GM21528 (cell line): ENCODE results near the gene ABI3BP.

Experiments
- ATAC-seq: cut with Tn5 transposase; IDR thresholded peaks from one replicate; pipeline ENCODE4 v1.9.1; 2021; ENCODE audit warnings: mild to moderate bottlenecking, moderate library complexity; ENCODE audit not compliant: unreplicated experiment, low FRiP score

ABI3BP gene

DNA sequence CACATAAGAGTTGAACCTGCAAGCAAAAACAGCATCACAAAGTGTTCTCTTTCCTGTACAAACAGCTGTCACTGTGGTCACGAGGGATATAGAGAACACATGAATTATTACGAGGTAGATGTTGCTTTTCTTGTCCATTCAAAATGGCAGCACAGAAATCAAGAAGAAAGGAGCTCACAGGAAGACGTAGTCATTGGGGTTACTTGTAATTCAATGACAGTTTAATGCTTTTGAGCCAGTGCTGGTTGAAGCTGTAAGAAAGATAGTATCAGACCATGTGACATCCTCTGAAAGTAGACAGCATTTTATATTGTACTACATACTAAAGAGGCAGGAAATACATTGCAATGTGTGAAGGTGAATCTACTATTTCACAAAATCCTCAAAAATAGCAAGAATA lies 140.4 kb downstream of the ABI3BP start:
- ATAC-seq = no peak

DNA sequence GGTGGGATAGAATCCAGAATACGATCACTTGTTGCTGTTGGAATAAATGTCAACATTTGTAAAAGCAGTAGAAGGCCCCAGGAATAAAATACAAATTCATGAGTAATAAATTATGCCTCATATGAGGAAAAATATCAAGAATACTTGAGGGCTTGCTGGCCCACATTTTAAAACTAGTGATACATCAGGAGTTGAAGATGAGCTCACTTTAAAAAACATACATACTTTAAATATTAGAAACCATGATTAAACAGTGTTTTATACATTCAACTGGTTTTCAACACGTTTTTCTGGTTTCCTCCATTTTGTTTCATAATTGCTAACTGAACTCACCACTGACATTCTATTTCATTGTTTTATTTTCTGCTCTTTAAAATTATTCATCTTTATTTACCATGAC lies 142.5 kb downstream of the ABI3BP start:
- ATAC-seq = no peak

DNA sequence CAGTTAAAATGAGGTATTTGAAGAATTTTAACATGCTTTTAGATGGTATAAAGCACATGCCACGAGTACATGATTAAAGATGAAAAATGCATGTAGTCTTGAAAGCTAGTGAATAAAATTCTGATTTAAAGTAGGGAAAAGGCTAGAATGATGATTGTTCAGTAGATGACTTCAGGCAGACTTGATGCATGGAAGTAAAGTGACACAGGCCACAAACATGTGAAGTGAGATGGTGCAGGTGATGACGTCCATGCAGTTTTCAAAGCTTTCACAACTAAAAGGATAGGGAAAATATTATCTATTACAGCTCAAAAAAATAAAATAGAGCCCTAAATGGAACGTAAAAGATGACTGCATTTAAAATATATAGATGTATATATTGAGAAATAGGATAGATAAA lies 143.1 kb downstream of the ABI3BP start:
- no peak for ATAC-seq

DNA sequence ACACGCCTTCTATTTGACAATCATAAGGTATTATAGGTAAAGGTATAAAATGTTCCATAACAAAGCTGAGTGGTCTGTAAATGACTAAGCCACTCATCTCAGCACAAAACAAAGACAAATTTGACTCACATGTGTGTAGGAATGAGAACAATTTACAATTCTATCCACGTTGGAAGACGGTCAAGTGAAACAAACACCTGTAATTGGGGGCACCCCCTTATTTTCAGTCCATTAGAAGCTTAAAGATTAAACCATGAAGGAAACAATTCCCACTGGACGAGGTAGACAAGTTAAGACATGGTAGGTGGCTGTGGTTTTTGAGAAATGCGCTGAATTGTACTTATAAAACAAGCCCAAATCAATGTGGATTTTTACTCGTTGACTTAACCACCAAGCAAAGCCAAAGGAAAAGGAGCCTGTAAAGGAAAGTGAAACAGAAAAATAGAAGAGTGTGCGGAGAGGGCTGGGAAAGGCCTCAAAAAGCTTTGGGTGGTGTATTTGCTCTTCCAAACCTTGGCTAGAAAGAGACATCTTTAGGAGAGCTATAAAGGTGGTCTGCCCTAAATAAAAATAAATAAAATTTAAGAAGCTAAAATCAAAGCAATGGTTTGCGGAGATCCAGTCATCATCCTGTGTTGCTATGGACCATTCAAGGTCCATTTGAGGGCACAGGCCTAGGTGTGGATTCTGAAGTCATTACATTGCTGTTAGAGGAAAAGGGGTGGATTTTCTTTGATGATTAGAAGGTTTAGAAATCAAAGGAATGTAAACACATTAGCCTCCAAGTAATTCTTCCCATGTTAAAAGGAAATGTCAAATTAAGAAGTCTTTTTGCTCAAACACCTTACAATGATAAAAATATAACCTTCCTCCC lies 148.9 kb downstream of the ABI3BP start:
- no peak for ATAC-seq

DNA sequence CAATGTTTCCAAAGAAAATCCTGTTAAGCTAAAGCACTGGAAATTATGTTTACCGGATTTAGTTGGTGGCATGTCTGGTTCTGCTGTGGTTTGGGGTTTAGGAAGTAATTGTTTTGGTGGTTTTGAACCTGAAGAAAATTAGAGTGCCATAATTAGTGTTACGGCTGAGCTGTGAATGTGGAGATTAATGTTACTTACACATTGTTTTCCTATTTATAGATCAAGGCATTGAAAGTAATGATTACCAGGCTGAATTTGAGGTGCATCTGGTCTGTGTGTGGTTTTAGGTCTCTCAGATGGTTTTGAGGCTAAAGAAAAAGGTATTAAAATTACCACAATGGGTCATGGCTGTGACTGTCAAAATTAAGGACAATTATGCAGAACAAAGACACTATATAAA lies 155.1 kb downstream of the ABI3BP start:
- ATAC-seq = no peak

DNA sequence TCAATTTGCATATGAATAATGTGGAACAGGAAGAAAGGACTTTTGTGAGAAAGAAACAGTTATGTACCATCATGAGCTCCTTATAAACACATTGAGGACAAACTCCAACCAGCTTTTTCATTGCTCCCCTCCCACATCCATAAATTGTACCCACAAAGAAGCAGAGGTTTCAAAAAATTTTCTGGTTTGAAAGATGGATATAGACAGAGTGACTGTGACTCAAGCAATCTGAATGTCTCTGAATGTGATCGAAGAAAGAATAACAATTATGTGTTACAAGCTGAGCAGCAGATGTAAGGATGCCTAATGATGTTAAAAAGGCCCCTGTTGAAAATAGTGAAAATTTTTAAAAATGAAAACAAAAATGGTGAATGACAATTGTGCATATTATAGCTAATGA lies 156.6 kb downstream of the ABI3BP start:
- ATAC-seq = no peak

DNA sequence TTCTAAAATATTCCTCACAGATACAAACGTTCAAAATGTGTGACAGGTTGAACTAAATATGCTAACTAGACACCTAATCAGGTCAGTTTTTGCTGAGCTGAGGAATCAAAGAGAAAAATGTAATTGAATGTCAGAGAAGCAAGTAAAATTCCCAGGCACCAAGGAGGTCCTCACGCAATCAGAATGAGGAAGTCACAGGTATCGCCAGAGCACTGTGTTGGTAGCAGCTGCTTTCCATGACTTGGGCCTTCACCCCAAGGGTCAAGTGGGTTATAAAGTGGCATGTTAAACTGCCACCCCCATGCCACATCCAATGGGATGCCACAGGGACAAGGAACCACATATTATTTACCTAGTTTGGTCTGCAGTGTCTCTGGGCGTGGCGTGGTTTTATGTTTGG lies 158.9 kb downstream of the ABI3BP start:
- ATAC-seq = no peak

DNA sequence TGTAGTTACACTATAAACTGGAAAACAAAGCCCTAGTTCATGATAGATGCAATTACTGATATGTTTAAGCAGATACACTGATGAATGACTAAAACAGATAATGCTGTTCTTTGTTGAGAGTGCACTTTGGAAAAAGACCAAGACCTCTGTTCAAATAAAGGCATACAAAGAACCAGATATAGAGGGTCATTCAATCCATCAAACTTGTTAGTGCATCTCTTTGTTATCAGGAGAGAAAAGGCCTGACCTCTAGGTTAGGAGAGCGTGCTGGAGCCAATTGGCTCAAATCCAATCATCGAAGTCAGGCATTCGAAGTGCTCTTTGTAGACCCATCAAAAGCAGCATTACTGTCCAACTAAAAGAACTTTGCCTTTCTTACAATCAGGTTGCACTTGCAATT lies 159.7 kb downstream of the ABI3BP start:
- ATAC-seq = no peak

DNA sequence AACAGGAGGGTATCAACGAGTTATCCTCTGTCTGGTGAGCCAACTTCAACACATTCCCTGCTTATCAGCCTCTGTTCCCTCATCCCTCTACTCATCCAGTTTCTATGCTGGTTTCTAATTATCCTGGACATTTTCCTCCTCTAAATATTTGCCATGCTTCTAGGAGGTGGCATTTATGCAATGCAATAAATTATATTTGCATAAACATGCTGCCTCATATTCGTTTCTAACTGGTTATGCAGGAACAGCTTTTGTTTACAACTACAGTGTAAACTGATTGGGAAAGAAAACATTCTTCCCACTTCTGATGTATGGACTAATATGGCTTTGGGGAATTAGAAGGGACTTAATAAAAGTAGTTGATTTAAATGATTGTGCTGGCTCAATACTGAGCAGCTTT lies 161.6 kb downstream of the ABI3BP start:
- no peak for ATAC-seq

DNA sequence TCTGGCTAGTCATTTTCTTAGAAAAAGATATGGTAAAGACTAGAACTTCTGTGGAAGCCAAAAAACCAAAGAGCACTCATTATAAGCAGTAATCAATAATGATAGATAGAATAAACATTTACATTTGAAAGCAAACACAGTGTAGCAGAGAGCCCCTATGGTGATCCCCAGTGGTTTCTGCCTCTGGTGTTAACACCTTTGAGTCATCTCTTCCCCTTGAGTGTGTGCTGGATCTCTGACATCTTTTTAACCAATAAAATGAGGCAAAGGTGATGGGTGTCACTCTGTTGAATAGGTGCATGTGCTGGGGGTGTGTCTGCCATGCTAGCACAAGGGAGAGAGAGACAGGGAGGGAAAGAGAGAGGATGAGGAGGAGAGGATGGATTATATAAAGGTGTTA lies 162.3 kb downstream of the ABI3BP start:
- no peak for ATAC-seq

DNA sequence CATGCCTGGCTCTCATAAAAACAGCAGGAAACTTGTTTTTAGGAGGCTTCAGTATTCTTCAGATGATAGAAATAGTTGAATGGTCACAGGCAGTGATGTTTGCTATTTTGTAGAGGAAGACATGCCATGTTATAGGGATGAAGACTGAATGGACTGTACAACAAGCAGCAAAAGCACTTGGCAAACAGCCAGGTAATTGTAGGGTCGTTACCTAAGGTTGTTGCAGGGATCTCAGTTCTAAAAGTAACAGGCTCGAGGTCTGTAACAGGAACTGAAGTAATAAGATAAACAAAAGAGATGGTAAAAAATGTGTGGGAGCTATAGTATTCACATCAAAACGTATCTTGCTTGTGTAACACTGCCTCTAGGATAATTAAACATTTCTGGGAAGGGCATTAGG lies 167.6 kb downstream of the ABI3BP start:
- no peak for ATAC-seq

DNA sequence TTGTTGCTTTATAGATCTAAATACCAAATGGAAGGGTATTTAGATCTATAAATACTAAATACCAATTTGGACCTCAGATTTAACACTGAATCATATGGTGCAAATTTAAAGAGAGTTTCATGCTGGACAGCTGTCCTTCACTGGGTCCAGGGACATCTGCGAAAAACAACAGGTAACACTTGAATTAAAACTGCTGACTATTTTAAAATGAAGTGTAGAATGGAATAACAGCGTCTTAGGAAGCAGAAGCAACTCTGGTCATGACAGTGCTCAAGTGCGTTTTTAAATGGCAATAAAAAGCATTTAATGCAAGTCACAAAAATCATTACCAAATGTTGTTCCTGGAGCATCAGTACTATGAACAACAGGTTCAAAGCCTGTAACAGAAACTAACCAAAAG lies 177.6 kb downstream of the ABI3BP start:
- ATAC-seq = no peak

DNA sequence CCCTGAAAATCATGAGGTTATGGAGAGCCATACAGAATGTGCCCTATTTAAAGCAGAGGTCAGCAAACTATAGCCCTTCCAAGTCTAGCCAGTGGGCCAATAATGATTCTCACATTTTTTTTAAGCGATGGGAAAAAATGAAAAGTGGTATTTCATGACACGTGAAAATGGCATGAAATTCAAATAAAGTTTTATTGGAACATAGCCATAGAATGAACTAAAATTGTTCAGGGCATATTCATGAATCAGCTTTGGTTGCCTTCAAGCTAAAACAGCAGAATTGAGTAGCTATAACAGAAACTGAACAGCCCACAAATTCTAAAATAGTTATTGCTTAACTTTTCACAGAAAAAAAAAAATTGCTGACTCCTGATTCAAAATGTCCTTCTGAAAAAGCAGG lies 179.4 kb downstream of the ABI3BP start:
- ATAC-seq = no peak

DNA sequence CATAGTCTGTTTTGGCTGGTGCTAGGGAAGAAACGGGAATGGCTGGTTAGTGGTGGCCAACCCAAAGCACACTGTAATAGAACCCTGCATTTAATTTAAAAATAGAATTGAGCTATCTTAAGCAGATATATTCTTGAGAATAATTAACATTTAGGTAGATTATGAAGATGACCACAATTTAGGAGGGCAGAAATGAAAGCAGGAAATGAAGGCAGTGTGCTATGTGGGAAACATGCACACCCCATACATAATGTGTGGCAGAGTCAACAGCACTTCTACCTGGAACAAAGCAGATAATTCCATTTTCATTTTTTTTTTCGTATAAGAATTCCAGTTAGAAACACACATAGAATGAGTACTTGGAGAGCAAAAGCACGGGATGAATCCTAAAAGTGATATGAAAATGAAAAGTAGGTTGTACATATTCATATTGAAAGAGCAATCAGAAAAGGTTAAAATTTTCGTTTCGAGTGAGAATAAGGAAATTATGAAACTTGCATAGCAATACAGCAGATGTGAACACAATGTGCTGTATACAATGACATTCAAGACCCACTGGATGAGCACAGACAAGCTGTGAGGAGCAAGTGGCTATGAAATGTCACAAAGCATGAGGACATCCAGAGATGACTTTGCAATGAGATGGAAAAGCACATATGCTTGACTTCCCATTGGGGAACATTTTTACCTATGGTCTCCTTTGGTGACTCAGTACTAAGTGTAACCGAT lies 181.3 kb downstream of the ABI3BP start:
- ATAC-seq = no peak

DNA sequence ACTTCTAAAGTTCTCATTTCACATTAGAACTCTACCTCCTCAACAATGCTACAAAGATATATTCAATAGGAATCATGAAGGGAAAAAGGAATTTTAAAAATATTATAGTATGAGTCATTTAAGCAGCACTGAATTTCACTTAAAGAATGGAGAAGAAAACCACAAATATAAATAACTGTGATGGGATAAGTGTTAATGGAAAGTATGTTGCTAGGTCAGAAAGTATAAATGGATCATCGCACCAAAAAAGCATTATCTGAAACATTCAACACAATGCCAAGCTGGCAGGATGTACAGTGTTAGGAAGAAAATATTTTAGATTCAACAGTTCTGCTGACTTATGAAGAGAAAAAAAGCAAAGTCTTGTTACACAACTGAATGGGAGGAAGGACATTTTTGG lies 182.6 kb downstream of the ABI3BP start:
- ATAC-seq = no peak

DNA sequence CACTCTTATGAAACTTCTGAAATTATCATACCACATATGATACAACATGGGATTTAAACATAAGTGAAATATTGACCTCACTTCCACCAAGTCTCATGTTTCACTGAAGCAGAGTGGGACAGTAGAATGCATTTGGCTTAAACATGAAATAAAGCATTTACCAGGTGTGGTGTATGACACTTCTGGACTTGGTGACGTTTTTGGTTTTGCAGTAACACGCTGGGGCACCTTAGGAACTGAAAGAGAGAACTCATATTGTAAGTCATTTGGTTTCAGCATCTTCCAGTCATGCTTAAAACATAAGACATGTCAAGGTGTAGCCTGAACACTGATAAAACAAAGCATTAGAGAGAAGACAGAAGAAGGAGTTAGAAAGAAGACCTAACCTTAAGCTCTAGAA lies 188.6 kb downstream of the ABI3BP start:
- no peak for ATAC-seq

DNA sequence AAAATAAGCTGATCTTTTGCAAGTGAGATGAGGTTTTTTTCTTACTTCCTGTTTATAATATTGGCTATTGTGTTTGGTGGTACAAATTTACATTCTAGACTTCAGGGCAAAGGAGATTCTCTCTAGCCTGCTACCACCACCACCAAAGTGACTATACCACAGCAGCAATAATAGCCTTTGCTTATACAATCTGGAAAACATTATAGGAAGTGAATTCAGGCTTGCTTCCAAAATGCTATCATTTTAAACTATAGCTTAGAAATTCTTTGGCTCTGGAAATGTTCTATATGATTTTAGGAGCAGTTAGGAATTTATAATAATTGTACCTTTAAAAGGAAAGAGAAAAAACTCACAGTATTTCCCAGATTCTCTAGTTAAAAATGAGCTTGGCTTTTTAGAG lies 189.5 kb downstream of the ABI3BP start:
- no peak for ATAC-seq

DNA sequence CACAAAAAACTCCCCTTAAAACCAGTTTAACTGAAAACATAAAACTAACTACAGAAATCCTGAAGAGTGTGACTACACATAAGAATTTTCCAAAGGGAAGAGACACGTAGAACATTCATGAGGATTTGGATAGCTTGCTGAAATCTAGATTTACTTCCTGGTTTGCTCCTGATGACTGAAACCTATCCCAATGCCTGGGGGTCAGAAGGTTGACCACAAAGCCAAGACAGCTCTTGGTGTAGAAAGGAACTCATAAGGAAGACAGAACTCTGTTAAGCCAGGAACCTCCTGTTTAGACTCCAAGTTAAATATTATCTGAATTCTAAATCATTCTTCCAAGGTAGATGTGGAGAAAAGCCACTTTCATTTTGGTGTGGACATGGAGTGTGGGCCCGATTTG lies 191.1 kb downstream of the ABI3BP start:
- no peak for ATAC-seq

DNA sequence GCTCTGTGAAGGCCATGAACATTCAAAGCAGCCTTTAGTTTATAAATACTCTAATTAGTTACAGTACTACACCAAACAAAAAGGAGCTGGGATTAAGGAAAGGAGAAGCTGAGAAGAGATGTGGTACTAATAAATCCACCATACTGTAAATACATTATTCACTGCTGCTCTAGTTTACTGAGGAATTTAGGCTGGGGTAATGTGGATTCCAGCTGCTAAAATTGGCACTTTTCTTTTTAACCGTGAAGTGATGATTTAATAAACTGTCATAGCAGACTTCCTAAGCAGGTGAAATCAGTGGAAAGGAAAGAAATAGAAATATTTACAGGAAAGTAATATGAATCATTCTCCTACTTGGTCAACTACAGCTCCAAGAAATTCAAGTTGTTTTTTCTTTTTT lies 195.2 kb downstream of the ABI3BP start:
- ATAC-seq = no peak

DNA sequence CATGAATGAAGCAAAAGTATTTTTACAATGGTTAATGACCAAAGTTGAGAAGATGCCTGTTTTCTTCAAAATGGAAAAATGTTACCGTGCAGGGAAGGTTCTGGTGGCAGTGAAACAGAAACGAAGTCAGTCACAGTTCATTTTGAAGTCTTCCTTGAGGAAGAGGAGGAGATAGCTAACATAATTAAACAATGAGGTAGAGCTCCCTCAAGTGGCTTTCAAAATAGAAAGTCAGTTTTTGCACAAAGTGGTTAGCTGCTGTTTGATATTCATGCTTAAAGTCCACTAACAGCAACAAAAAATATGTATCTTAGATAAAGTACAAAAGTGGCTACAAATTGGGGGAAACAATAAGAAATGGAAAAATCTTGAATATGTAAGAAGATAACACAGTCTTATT lies 196.7 kb downstream of the ABI3BP start:
- ATAC-seq = no peak

DNA sequence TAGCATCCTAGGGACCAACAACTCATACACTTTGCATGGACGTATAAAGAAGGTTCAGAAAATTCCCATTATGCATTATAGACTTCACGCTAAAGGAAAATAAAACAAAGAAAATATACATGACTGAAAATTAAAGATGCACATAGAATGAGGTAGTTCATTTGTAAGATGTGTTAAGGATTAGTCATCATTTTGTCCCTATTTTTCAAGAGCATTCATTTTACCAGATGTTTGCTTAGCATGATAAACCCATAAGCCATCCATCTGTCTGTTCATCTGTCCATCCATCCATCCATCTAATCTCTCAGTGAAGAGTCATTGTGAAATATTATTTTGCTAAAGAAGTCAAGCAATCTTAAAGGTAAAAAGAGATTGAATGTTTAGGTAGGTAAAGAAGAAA lies 203.6 kb downstream of the ABI3BP start:
- no peak for ATAC-seq

DNA sequence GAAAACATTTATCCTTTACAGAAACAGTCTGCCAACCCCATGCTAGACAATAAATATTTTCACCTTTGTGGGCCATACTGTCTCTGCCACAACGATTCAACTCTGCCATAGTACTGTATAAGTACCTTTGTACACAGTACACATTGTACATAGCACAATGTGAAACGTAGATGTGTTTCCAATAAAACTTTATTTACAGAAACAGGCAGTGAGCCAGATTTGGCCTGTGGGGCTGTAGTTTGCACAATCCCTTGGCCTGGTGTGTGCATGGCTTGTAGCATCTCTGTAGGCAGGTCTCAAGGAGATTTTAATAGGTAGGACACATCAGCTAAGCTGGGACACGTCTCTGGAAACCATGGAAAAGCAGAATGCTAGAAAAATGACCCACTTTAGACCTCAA lies 209.6 kb downstream of the ABI3BP start:
- no peak for ATAC-seq
